OCI-M1 (cell line): Measurements from ENCODE around the gene ATP8A2.

ENCODE experiments used
- DNase-seq: peaks from one replicate; lab custom pipeline; 2025; lab: John Stamatoyannopoulos, UW

The ATP8A2 gene

DNA sequence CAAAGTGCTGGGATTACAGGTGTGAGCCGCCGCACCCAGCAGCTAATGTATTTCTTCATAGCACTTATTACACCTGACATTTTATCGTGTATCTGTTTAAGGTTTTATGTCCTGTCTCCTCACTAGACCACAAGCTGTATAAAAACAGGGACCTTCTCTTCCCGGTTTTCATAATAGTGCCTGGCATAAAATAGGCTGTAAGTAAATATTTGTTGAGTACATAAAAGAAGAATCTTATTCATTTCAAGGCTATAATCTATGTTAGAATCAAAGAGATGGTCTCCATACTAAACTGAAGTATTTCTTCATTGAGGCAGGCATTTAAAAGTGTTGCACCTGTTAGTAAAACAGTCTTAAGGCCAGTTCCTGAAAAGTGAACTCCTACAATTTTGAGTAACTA lies 486.1 kb downstream of the ATP8A2 start:
- no peak for DNase-seq

DNA sequence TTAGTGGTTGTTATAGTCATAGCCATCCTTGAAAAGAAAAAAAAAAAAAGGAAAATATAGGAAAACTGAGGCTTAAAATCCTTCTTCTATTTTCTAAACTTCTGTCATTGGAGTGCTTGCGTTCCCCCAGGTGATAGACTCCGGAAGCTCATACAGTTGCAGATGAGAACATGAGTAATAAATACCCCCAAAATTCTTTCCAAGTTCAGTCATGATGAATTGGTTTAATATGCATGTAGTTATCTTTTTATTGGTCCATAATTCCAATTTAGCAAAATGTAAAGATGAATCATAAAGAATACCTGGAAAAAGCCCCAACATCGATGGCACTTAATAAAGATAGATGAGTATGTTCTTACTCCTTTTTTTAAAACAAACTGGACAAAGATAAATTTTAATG lies 487.8 kb downstream of the ATP8A2 start:
- no peak for DNase-seq

DNA sequence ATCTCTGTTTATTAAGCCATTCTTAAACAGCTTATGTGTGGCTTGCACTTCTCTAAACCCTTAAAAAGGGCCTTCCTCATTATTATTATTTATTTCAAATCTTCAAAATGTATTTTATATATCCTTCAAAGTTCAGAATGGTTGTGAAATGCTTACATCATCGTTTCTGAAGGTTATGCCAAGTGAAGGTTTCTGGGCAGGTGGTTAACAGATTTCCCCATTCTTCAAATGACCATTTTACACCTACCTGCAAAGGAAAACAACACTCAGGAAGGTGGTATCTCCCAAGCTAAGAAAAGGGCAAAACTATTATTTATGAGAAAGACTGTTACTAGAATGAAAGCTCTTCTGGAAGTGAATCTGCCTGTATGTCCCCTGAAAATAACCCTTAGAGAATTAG lies 488.5 kb downstream of the ATP8A2 start:
- no peak for DNase-seq

DNA sequence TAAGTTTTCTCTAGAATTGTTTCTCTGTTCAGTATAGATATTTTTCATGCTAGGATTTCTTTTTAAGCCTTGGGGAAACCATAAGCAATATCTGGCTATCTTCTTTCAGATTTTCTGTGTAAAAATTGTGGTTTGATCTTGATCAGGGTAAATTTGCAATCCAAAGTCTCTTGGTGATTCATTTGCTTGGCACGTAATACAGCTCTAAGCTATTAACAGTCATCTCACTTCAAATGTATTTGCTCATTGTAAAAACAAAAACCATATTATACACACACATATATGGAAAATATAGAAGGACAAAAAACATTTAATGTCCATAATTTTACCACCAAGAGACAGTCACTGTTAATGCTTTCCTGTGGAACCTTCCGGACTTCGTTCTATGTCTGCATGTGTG lies 489.1 kb downstream of the ATP8A2 start:
- DNase-seq, result no peak

DNA sequence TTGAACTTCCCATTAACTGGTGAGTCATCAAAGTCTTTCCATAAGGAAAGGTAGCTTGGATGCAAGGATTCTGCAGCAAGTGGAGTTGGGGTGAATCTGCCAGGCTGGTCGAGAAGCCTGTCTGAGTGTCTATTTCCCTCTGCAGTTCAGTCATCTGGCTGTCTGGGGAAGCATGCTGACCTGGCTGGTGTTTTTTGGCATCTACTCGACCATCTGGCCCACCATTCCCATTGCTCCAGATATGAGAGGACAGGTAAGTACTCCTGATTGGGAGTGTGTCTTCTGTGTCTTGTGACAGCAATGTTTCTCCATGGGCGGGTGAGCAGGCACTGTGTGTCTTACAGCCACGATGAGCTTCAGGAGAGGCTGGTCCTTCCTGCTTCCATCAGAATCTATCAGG lies 490.4 kb downstream of the ATP8A2 start:
- no peak for DNase-seq

DNA sequence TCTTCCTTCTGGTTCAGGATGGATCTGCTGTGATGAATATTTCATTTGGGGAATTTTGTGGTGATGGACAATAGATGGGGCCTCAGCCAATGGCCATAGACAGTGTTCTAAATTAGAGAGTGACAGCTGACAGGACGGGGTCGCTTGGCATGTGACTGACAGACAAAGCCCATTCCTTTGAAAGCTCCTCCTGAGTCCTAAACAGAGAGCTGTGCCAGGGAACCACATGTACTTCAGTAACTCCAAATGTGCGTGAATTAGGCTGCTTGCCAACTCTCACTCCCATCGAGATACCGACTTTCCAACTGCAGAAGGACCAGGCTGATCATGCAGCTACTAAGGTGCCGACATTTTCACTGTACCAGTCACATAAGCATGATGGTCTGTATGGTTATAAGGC lies 492.3 kb downstream of the ATP8A2 start:
- DNase-seq, result no peak

DNA sequence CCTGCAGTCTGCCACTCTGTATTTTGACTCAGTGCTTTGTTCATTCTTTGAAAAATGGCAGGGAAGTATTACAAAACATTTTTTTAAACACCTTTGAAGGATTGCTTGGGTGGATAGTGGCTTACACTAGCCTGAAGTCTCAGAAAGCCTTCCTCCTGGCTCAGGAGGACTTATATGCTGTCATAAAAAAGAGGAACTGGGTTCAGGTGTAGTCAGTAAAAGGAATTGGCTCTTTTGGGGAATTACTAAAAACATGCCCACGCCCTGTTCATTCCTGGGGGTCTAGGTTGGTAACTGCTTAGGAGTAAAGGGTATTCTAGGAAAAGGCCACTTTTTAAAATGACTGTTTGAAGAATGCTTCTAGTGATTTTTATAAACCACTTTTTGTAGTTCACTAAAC lies 493.2 kb downstream of the ATP8A2 start:
- no peak for DNase-seq

DNA sequence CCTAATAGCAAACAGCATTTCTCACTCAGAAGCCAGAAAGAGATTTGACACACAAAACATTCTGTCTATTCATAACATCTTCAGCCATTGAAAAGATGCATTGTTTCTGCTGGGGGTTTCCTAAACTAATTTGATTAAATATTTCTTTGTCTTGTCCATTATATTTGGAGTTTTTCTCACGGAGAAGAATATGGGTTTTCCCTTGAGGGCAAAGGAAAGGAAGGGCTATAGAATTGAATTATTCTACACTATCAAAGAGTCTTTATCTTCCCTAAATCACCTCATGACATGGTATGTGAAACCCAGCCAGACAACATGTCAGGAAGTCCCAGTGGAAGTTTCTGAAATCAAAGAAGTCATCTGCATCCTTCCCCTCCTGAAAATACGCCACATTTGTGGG lies 493.6 kb downstream of the ATP8A2 start:
- no peak for DNase-seq

DNA sequence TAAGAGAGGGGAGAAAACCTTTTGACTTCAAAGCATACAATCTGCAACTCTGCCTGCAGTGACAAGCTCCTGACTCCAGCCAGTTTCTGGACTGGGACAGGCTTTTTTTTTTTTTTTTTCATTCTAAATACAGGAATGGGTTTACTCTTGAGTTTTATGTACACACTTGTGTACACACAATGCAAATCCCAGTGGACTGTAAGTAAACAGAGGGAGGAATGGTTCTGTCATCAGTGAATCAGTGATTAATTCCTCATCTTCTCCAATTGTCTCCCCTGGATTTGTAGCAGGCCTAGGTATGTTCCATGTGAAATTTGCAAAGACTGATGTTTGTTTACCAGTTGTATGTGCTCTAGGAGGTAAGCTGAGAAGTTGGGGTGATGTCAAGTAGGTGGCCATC lies 495.3 kb downstream of the ATP8A2 start:
- DNase-seq, result no peak

DNA sequence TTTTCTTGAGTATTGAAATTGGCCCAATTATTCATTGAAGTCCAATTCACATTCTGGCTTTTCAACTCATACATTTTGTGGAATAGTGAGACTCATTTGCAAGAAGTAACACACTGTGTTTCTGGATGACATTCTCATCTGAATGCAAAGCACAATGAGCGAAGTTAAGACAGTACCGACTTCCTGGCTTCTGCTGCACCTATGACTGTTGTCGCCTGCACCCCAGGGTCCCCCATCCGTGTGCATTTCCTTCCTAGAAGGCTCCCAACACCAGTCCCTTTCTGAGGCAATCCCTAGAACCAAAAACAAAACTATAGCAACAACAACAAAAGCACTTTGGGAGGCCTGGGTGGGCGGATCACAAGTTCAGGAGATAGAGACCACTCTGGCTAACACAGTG lies 496.7 kb downstream of the ATP8A2 start:
- no peak for DNase-seq

DNA sequence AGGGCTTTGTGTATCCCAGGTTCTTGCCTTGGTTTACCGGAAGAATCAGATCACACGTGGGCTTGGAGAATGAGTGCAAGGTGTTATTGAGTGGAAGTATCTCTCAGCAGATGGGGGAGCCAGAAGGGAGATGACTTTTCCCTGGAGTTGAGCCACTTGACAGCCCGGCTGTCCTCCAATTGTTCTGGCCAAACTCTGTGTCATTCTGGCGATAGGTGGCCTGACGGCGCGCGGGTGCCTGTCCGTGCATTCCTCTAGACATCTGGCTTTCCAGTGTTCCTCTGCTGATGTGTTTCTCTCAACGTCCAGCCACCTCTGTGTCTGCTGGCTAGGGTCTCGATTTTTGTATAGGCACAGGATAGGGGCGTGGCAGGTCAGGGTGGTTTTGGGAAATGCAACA lies 498.2 kb downstream of the ATP8A2 start:
- DNase-seq, result no peak

DNA sequence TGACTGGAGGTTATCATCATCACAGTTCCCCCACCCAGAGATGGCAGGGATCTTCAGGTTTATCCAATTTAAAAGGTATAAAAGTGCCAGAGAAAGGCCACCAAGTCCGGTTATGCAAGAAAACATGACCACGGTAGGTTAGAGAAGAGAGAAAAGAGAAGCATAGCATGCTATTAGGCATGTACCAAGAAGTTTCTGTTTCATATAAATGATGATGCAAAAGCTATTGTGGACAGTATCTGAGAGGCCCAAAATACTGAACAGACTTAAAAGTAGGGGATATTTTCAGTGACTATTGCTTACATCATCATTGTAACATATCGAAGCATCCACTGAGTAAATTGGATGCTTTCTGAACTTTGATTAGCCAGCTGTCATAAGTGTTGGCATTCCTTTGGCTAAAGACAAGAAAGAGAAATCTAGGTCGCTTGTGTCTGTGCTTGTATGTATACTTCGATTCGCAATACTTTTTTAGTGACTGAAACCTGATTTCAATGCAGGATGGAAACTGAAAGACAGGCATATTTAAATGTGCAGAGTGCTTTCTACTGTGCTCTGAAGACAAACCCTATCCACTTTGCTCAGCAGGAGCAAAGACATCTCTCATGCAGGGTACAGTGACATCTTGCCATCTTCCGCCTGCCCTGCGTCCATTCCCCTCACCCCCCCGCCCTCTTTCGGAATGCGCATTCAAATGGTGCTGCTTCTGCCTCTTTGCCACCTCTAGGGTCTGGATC lies 499.8 kb downstream of the ATP8A2 start:
- no peak for DNase-seq

DNA sequence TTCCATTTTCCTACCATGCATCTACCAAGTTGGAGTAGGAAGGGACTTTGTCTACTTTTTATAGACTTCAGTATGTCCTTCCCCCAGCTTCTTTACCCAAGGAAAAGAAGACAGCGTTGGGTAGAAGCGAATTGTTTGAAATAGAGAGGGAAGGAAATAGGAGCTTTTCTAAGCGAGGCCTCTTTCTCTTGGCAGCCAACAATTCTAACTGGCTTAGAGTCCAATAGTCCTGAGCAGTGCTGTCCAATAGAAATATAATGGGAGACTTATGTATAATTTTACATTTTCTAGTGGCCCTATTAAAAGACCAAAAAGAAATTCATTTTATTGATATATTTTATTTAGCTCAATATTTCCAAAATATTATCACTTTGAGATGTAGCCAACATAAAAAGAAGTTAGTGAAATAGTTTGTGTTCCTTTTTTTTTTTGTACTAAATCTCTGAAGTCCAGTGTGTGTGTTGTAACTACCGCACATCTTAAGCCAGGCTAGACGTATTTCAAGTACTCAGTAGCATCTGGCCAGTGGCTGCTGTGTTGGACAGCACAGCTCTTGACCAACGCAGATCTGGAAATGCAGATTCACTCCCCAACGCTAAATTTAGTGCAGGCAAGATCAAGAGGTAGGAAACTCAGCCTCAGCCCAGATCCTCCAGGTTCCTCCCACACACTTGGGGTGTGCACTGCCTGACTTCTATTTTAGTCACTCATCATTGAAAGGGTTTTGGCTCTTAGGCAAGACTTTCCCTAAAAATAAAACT lies 500.9 kb downstream of the ATP8A2 start:
- DNase-seq, result peak; percentile 10

DNA sequence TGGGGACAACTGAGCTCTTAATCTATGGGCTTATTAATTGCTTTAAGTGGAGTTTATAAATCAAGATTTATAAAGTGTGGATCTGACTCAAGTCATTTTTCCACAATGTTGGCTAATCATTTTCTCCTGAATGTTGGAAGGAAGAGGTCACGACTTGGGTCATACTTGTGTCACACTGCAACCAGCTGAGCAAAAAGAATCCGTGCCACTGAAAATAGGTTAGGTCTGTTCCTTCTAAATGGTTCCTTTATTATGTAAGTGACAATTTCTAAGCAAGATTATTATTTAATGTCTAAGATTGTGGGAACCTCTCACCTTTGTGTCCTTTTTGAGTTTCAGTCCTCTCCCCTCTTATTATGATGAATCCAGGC lies 501.5 kb downstream of the ATP8A2 start:
- no peak for DNase-seq

DNA sequence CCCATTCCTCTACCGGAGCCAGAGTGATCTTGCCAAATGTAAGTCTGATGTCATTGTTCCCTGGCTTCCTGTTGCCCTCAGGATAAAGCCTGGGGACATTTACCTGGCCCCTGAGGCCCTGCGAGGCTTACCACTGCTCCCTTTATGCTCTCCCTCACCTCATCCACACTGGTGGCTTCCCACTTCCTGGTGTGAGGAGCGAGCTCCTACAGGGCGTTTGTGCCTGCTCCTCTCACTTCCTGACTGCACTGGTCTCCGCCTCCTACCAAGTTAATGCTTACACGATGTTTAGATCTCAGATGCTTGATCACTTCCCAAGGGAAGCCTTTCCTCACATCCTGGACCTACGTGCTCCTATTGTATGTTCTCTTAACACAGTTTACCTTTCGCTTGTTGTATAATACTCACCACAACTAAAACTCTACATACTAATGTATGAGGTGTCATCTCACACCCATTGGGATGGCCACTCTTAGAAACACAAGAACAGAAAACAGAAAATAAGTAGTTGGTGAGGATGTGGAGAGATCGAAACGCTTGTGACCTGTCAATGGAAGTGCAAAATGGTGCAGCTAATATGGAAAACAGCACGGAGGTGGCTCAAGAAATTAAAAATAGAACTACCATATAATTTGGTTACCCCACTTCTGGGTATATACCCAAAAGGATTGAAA lies 502.4 kb downstream of the ATP8A2 start:
- DNase-seq, result no peak

DNA sequence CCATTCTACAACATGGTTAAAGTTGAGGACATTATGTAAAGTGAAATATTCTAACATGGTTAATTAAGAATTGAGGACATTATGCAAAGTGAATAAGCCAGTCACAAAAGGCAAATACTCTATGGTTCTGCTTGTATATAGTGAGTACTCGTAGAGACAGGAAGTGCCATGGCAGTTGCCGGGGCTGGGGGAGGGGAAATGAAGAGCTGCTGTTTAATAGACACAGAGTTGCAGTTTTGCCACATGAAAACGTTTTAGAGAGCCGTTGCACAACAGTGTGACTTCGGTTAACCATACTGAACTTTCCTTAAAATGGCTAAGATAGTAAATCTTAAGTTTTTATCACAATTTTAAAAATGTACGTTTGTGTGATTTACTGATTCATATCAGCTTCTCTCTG lies 503.1 kb downstream of the ATP8A2 start:
- DNase-seq, result peak; percentile 26

DNA sequence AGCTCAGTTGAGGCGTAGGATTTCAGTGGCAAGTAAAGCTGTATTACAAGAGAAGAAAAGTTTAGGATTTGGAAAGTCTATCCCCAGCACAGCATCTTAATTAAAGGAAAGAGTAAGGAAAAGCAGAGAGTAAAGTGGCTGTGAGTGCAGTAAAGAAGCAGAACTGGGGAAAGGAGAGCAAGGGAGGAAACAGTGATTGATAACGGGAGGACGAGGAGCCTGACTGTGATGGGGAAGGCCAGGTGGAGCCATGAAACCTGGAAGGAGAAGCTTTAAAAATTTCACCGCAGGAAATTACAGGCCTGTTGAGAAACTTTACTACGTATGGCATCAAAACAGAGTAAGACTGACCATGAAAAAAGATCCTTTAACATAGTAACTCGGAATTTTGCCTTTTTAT lies 504.5 kb downstream of the ATP8A2 start:
- no peak for DNase-seq

DNA sequence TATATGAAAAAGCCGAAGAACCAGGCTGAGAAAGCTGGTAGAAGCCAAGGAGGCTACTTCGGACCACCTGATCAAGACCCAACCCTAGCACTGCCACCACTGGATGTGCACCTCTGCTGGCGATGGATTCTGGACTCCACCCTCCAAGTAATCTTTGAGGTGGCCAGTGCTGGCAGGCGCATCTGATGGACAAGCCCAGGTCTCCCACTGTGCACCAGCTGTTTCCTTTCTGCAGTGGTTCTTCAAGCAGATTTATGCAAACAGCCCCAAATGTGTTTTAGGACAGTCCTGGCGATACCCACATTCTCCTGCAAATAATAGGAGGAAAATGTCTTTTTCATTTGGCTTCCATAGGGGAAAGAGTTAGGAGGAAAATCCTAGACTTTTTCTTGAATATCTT lies 507.7 kb downstream of the ATP8A2 start:
- DNase-seq, result no peak

DNA sequence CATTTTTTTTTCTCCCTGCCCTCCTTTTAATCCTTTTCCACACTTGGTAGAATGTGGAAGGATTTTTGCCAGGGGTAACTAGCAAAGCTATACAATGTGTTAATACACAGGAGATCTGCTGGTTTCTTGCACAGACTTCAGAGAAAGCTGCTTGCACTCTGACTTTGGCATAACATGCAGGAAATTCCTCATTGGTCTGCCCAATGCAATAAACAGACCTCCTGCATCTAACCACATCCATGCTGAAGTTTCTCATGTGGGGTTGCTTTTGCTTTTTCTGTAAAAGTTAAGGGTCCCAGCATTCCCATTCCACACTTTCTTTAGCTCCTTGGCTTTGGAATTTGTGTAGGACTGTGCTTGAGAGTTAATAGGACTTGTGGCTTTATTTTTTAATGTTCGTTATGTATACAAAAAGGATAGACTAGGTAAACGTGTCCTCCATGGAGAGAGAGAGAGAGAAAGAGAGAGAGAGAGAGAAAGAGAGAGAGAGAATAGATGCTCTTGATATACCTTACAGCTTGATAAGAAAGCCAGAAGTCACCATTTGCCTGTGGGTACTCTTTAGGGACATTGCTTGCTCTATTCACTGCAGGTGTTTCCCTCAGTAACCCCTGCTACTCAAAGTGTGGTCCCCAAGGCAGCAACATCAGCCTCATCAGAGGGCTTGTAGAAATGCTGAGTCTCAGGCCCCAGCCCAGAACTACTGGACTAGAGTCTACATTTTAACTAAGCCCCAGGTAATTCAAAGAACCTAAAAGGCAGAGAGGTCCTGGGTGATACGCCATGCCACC lies 509.6 kb downstream of the ATP8A2 start:
- no peak for DNase-seq

DNA sequence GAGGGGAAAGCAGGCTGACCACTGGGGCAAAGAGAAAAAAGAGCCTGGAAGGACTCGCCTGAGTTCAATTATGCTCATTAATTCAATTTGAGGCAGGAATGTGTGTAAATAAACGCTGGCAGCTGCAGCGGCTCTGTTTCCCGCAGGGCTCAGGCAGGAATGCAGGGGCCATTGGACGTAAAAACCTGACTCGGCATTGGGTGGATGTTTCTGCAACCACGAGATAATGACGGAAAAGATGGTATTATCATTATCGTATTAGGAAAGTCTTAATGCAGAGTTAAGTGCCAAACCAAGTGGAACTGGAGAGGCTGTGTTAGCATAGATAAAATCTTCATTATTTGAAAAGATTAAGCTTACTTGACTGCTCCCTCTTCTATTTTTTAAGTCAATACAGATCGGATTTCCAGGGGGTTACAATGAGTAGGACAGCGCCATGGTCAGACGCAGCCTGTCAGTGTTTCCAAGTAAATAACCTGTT lies 510.2 kb downstream of the ATP8A2 start:
- no peak for DNase-seq

DNA sequence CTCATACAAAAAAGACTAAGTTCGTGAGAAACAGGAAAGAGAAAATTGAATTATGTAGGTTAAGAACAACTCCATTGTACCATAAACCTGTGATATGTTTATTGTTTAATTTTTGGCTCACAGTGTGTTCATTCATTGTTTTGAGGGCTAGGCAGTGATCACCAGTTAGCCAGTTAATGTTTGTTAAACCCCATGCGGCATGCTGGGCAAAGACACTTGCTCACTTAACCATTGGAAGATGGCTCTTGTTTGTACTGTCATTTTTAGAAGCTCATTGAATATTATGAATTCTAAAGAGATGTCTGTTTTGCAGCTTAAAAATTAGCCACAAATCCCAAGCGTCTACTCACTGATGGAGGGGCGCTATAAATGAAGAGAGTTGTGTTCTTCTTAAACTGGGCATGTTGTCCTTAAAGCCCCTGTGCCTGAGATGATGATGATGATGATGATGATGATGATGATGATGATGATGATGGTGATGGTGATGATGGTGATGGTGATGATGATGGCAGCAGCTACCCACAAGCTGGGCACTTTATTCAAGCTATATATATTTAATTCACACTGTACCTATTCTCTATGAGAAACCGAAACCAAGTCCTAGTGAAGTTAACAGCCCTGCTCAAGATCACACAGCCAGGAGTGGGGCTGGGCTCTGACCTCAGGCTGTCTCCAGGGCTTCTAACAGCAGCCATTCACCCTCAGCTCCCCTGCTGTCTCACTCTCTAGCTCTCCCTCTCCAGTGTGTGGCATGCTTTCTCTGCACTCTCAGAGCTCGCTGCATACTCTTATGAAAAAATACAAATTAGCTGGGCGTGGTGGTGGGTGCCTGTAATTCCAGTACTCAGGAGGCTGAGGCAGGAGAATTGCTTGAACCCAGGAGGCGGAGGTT lies 510.9 kb downstream of the ATP8A2 start:
- peak; percentile 1 for DNase-seq
